Activated naive CD4-positive, alpha-beta T cell treated with anti-CD3 and anti-CD28 coated beads for 36 hours (primary cell): ENCODE data around the gene HNF1B. TPM values are rescaled to one million over a fixed set of nuclear protein-coding genes. Genes with fewer than 3 reads are reported as not detected.

ENCODE experiments used
- CTCF ChIA-PET: fragments of 350-600 bp; sonication (Branson Sonifier 250); formaldehyde crosslinking; loops from one replicate; lab custom pipeline; 2021; ENCODE audit warnings: antibody characterized with exemption; lab: Charles Lee
- DNase-seq: peaks from one replicate; pipeline ENCODE4 v3.0.0-alpha.2; 2020
- H3K27ac Mint-ChIP-seq: one replicate; pipeline ENCODE4 v1.8.0; 2021; ENCODE audit warnings: mild to moderate bottlenecking, mixed read lengths
- H3K27me3 Mint-ChIP-seq: one replicate; pipeline ENCODE4 v1.8.0; 2021; ENCODE audit warnings: low read depth, mixed read lengths
- H3K36me3 Mint-ChIP-seq: one replicate; pipeline ENCODE4 v1.8.0; 2021; ENCODE audit warnings: low read depth, mixed read lengths
- H3K4me1 Mint-ChIP-seq: one replicate; pipeline ENCODE4 v1.8.0; 2021; ENCODE audit warnings: low read depth, mixed read lengths
- H3K4me3 Mint-ChIP-seq: one replicate; pipeline ENCODE4 v1.8.0; 2021; ENCODE audit warnings: mild to moderate bottlenecking, moderate library complexity, mixed read lengths
- H3K9me3 Mint-ChIP-seq: one replicate; pipeline ENCODE4 v1.8.0; 2021; ENCODE audit warnings: mixed read lengths
- intact Hi-C: fragments of 100-400 bp; cut with micrococcal nuclease; formaldehyde crosslinking; loops from one replicate; pipeline ENCODE4 v1.15.1; 2023
- total RNA-seq, 2 experiments: library from RNA; stranded (reverse); gene quantifications; one replicate each; pipeline ENCODE4 v1.2.3, GENCODE V29; 2021

HNF1B gene
- total RNA-seq, 2 experiments from 2014 or later = not detected

DNA sequence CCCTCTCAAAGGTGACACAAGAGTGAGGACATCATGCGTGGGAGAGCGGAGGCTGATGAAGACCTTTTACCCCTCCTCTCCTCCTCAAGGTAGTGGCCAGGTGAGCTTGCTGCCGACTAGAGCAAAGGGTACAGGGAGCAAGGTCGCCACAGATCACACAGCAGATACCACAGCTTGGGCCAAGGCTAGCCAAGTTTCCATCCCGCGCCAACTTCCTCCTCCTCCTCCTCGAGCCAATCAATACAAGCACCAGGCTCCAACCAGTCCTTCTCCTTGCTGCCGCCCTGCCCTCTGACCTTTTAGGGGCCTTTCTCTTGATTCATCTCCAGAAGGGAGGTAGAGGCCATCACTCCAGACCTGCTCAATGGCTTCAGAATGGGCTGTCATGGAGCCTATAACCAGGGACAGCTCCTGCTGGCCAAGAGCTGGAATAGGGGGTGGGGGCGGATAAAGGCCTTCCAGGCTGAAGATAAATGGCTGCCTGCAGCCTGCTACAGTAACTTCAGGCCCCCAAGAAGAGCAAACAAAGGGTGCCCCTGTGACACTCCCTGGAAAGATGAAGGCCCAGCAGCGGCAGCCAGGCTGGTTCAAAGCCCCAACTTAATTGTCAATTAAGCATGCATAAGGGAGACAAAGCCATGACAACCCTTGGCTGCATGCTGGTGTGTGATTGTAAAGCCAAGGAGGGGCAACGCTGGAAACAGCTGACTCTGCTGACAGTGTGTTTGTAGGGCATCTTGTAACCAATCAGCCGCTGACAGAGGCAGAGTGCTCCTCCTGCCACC is 17.8 kb downstream of the HNF1B start:
- Mint-ChIP-seq H3K36me3 (no peaks in the 10 kb centered on the region), H3K27ac (no peak overlapping the region), H3K9me3 (no peaks in the 10 kb centered on the region), H3K4me3 (no peak overlapping the region), H3K27me3 (no peaks in the 10 kb centered on the region), H3K4me1 (no peaks in the 10 kb centered on the region)
- CTCF ChIA-PET = interaction anchor here (0.6 kb wide), 3 partner anchors 23 to 861 kb away, joined by 3 to 5 read pairs (median 3); no protein-coding TSS in a partner anchor
- intact Hi-C loops = no loop called here
- no peak for DNase-seq

DNA sequence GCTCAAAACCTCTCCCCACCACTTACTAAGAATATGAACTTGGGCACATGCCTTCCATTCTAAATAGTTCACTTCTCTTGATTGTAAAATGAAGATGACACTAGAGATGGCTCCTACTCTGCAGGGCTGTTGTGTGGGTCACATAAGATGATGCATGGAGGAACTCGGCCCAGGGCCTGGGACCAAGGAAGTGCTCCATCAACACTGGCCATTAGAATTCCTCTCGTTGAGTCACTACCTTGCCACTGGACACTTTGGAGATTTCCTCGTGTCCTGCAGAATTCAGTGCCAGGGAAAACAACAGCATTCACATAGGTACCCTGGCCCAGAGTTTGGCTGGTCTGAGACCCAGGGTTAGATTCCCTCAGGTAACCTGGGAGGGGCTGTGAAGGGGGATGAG is 18.6 kb downstream of the HNF1B start:
- H3K4me1 Mint-ChIP-seq = no peaks in the 10 kb centered on the region

DNA sequence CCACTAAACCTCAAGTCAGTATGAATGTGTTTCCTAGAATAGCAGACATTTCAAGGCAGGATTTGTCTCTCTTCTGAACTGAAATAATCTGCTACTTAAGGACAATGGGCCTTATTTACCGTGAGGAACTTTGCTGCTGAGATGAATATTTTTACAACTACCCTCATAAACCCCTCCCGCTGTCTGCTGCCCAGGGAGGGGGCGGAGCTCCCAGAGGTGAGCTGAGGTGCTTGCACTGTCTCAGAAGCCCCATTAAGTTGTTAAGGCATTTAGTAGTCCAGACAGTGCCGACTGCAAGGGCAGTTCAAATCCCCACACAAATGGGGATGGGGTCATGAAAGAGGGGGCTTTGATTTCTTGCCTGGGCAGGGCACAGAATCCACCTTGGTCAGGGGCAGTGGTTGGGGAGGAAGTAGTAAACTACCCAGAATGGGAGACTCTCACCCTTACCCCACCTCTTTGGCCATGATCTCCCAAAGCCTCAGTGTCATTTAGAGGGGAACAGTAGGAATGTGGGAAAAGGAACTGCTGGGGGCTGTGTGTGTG is 19.2 kb downstream of the HNF1B start:
- Mint-ChIP-seq H3K9me3 (no peaks in the 10 kb centered on the region), H3K4me3 (no peak overlapping the region), H3K27me3 (no peaks in the 10 kb centered on the region), H3K4me1 (no peaks in the 10 kb centered on the region), H3K36me3 (no peaks in the 10 kb centered on the region), H3K27ac (no peak overlapping the region)
- no peak for DNase-seq
- intact Hi-C loops = no loop called here
- CTCF ChIA-PET = no interaction called here

More for the DNA sequence above, 18.6 kb downstream of the HNF1B start:
- CTCF ChIA-PET = interaction anchor here (0.6 kb wide), 1 partner anchor 22 kb away, joined by 3 read pairs; no protein-coding TSS in a partner anchor
- H3K36me3 Mint-ChIP-seq = no peaks in the 10 kb centered on the region
- H3K4me3 Mint-ChIP-seq = no peak overlapping the region
- intact Hi-C loops = no loop called here
- no peak overlapping the region for H3K27ac Mint-ChIP-seq
- DNase-seq = no peak
- no peaks in the 10 kb centered on the region for H3K27me3 Mint-ChIP-seq
- no peaks in the 10 kb centered on the region for H3K9me3 Mint-ChIP-seq

DNA sequence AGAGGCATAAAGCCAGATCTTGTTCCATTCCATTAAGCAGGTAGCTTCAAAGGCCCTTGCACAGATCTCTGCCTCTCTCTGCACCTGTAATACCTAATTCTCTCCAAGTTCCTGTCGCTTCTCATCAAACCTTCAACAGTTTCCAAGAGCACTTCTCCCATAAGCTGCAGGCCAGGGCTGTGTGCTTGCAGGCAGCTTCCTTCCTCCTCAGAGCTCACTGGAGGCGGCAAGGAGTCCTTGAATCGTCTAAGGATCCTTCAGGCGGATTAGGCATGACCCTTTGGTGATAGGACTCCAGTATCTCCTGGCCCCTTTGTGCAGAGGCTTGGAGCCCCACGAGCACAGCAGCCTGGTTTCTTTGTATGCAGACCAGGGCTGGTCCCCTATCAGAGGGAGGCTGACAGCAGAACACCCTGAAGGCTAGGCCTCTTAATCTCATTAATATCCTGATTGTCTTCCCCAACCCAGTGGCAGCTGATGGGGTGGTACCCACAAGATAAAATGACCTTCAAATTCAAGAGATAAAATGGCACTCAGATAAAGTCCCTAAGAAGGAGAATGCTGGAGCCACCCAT is 19.8 kb downstream of the HNF1B start:
- DNase-seq = no peak
- H3K27me3 Mint-ChIP-seq = no peaks in the 10 kb centered on the region
- H3K4me1 Mint-ChIP-seq = no peaks in the 10 kb centered on the region
- H3K4me3 Mint-ChIP-seq = no peak overlapping the region
- CTCF ChIA-PET = interaction anchor here (0.7 kb wide), 1 partner anchor 196 kb away, joined by 4 read pairs; no protein-coding TSS in a partner anchor
- no peak overlapping the region for H3K27ac Mint-ChIP-seq
- H3K9me3 Mint-ChIP-seq = no peaks in the 10 kb centered on the region
- intact Hi-C loops = no loop called here
- H3K36me3 Mint-ChIP-seq = no peaks in the 10 kb centered on the region

DNA sequence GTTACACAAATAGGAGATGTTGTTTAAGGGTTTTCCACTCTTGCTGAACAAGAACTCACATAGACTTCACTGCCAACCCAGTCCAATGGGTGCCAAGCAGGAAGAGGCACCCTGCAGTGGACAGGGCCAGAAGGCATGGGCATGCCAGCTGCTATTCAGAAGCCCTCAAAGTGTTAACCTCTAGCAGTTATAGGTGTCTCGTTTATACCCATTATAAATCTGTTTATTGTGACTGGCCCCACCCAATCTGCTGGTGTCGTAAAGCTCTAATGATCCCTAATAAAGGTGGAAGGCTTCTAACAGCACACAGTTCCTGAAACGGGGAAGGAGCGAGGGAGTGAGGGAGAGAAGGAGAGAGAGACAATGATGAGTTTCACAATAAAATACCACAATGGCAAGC is 23.9 kb downstream of the HNF1B start:
- no peak for DNase-seq
- H3K4me3 Mint-ChIP-seq = no peak overlapping the region
- peaks cover 6% of the 10 kb centered on the region for H3K4me1 Mint-ChIP-seq
- no peaks in the 10 kb centered on the region for H3K36me3 Mint-ChIP-seq
- no peaks in the 10 kb centered on the region for H3K27me3 Mint-ChIP-seq
- intact Hi-C loops = no loop called here
- H3K9me3 Mint-ChIP-seq = no peaks in the 10 kb centered on the region
- CTCF ChIA-PET = no interaction called here
- H3K27ac Mint-ChIP-seq = no peak overlapping the region

DNA sequence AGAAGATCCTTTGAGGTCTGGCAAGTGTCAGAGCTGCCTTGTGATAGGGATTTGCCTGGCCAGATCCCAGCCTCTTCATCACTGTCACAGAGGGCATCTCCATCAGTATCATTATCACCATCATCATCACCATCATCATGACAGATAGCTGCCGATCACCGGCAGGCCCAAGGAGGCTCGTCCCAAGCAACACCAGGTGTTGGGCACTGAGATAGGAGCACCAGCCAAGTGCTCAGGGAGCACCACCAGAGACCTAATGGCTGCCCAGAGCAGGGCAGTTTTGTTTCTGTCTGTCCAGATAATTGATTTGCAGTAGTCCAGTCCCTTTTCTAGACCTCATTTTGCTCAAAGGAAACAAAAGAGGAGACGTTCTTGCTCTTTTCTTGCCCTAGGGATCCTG is 25.0 kb downstream of the HNF1B start:
- H3K4me3 Mint-ChIP-seq = no peak overlapping the region
- CTCF ChIA-PET = no interaction called here
- no peaks in the 10 kb centered on the region for H3K27me3 Mint-ChIP-seq
- intact Hi-C loops = no loop called here
- DNase-seq = no peak
- H3K4me1 Mint-ChIP-seq = peaks cover 6% of the 10 kb centered on the region
- no peaks in the 10 kb centered on the region for H3K9me3 Mint-ChIP-seq
- H3K27ac Mint-ChIP-seq = no peak overlapping the region
- H3K36me3 Mint-ChIP-seq = no peaks in the 10 kb centered on the region

DNA sequence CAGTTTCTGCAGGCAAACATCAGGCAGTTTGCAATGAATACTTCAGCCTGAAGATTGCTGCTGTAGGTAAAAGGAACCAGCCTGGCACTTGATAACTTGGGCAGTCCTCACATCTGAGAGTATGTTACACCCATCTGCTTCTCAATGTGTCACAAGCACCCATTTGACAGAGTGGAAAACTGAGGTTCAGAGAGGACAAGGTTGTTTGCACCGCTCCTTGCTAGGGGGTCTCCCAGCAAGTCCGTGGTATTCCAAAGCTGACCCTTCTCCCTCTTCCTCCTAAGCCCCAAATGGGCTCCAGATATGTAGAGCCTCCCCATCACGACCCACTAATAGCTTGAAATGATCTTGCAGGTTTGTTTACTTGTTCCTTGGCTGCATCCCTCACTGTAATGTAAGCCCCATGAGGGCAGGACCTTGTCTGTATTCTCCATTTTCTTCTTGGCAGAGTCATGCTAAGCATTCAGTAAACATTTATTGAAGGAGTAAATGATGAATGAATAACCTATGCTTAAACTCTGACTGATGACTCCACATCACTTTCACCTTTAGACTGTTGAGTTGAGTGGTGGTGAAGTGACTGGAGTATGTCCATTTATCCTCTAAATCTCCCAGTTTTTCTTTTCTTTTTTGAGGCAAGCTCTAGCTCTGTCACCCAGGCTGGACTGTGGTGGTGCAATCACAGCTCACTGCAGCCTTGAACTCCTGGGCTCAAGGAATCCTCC is 26.4 kb downstream of the HNF1B start:
- no peak for DNase-seq
- Mint-ChIP-seq H3K4me3 (no peak overlapping the region), H3K27me3 (no peaks in the 10 kb centered on the region), H3K27ac (no peak overlapping the region), H3K9me3 (no peaks in the 10 kb centered on the region), H3K36me3 (no peaks in the 10 kb centered on the region), H3K4me1 (peaks cover 6% of the 10 kb centered on the region)
- CTCF ChIA-PET = no interaction called here
- intact Hi-C loops = no loop called here

DNA sequence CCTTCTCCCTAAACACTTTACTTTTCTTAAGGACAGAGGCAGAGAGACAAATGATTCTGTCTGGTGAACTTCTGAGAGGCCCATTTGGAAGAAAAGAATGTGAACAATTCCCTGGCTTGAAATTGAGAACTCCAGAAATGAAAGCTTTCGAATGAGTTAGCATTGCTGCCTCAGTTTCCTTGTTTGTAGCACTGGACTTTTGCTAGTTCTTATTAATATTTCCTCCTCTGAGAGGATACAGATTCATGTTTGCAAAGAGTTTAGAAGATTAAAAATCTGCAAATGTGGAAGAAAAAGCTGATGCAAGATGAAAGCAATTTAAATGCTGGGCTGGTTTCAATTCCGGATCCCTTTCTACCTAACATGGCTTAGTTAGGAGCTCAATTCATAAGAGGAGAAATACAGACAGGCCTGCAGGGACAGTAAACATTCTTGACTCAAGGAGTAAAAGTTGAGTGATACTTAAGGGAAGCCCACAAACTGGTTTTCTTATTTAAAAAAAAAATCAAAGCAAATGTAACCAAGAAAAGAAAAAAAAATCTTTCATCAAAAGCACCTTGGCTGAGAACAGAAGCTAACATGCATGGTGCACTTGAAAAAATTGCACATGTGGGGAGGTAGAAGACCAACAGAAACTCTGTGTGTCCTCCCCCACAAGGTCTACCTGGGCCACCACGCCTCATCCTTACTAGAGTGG is 27.1 kb downstream of the HNF1B start:
- DNase-seq = no peak
- Mint-ChIP-seq H3K27me3 (peaks cover 1% of the 10 kb centered on the region), H3K9me3 (no peaks in the 10 kb centered on the region), H3K4me1 (peaks cover 6% of the 10 kb centered on the region), H3K27ac (no peak overlapping the region), H3K4me3 (no peak overlapping the region), H3K36me3 (no peaks in the 10 kb centered on the region)
- intact Hi-C loops = no loop called here
- CTCF ChIA-PET = interaction anchor here (0.8 kb wide), 1 partner anchor 11 kb away, joined by 3 read pairs; no protein-coding TSS in a partner anchor

DNA sequence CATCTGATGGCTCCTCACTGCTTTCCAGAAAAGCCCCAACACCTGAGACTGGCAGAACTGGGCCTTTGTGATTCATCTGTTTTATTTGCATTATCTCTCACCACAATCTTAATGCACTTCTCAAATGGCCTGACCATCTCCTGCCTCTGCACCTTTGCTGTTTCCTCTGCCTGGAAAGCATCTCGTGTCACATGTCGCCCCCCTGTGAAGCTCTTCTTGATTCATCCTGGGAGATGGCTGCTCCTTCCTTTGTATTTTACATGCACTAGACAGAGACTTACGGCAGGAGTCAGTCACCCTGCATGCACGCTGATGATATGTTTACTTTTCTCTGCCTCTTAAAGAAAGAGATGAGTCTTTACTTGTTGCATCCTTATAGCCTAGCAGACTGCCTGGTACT is 30.0 kb downstream of the HNF1B start:
- Mint-ChIP-seq H3K27me3 (peaks cover 7% of the 10 kb centered on the region), H3K27ac (no peak overlapping the region), H3K4me1 (peaks cover 6% of the 10 kb centered on the region), H3K36me3 (no peaks in the 10 kb centered on the region), H3K9me3 (no peaks in the 10 kb centered on the region), H3K4me3 (no peak overlapping the region)
- intact Hi-C loops = no loop called here
- CTCF ChIA-PET = no interaction called here
- no peak for DNase-seq

DNA sequence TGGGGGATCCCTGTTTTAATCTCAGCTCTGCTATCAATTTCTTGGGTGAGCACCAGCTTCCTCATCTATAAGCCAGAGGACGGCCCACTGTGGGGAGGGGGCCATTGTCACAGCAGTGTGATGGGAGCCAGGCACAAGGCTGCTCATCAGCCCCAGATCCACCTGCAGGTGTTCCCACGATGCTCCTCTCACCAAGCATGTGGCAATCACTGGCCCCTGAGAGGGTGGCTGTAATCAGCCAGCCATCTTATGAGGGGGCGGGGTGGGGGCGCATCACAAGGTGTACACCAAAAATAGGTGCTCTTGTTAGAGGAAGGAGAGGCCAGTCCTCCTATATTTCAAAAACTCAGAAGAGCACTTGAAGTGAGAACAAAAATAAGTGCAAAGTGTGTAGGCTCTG is 31.2 kb downstream of the HNF1B start:
- no peaks in the 10 kb centered on the region for H3K9me3 Mint-ChIP-seq
- no peak for DNase-seq
- no peak overlapping the region for H3K4me3 Mint-ChIP-seq
- CTCF ChIA-PET = no interaction called here
- H3K4me1 Mint-ChIP-seq = peaks cover 6% of the 10 kb centered on the region
- no peaks in the 10 kb centered on the region for H3K36me3 Mint-ChIP-seq
- intact Hi-C loops = no loop called here
- peaks cover 10% of the 10 kb centered on the region for H3K27me3 Mint-ChIP-seq
- H3K27ac Mint-ChIP-seq = no peak overlapping the region

DNA sequence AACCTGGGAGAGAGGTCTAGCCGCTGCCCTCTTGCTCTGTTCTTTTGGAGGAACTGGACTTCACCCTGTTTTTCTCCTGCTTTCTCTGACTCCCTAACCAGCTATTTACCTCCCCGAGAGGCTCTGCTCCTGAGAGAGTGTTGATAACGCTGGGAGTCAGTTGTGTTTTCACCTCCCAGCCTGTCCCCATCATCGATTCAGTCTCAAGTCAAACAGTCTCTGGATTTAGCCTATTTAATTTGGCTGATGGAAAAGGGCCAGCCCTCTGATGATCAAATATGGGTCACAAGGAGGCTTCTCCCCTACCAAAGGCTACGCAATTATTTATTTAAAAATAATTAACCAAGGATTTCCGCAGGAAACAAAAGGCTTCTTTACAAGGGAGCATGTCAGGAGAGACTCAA is 31.8 kb downstream of the HNF1B start:
- Mint-ChIP-seq H3K27me3 (peaks cover 13% of the 10 kb centered on the region), H3K4me1 (peaks cover 6% of the 10 kb centered on the region), H3K9me3 (no peaks in the 10 kb centered on the region), H3K4me3 (no peak overlapping the region), H3K27ac (no peak overlapping the region), H3K36me3 (no peaks in the 10 kb centered on the region)
- intact Hi-C loops = no loop called here
- no peak for DNase-seq
- CTCF ChIA-PET = no interaction called here

DNA sequence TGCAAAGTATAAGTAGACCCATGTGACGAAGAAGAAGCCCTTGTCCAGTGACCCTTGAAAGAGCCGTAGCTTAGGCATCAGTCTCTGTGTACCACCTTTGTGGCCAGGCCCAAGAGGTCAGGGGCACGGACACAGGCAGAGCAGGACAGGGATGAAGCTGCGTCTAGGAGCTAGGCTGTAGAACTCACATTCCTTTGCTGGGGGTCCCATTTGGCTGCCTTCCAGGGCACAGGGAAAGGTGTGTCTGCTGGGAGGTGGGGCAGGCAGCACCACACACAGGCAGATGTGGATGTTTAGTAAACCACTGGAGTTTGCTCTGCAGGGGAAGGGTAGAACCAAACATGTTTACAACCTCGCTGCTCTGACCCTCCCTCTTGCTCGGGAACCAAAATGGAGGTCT is 33.7 kb downstream of the HNF1B start:
- no peak for DNase-seq
- CTCF ChIA-PET = interaction anchor here (0.6 kb wide), 1 partner anchor 887 kb away, joined by 3 read pairs; no protein-coding TSS in a partner anchor

More for the DNA sequence above, 33.7 kb downstream of the HNF1B start:
- peaks cover 17% of the 10 kb centered on the region for H3K27me3 Mint-ChIP-seq
- no peak overlapping the region for H3K4me3 Mint-ChIP-seq
- H3K4me1 Mint-ChIP-seq = no peaks in the 10 kb centered on the region
- H3K9me3 Mint-ChIP-seq = no peaks in the 10 kb centered on the region
- intact Hi-C loops = no loop called here
- H3K27ac Mint-ChIP-seq = no peak overlapping the region
- H3K36me3 Mint-ChIP-seq = no peaks in the 10 kb centered on the region
